Prostate gland (tissue), 2 donors: ENCODE data around the gene ELOVL3. TPM values are rescaled to one million over a fixed set of nuclear protein-coding genes. Genes with fewer than 3 reads are reported as not detected.

Experiments
- DNase-seq: peaks from one replicate; pipeline ENCODE4 v3.0.0-alpha.2; 2019; ENCODE audit warnings: low spot score
- H3K27ac ChIP-seq, 2 donors: fragments of 200-600 bp; sonication (generic); 2 replicates each; pipeline ENCODE4 v1.5.1; 2017 to 2019
- H3K27me3 ChIP-seq: fragments of 200-600 bp; sonication (generic); replicated peaks from 2 replicates; pipeline ENCODE4 v1.5.1; 2019; ENCODE audit not compliant: insufficient read depth
- H3K36me3 ChIP-seq, 2 donors: fragments of 200-600 bp; sonication (generic); 1 replicate in 1 of 2; 2 replicates in 1 of 2; pipeline versions ENCODE4 v1.5.1 to v1.8.1; 2017 to 2019
- H3K4me1 ChIP-seq: fragments of 200-600 bp; sonication (generic); replicated peaks from 2 replicates; pipeline ENCODE4 v1.5.1; 2019
- H3K4me3 ChIP-seq, 2 donors: fragments of 200-600 bp; sonication (generic); 2 replicates each; pipeline ENCODE4 v1.5.1; 2017 to 2019
- H3K9me3 ChIP-seq: fragments of 200-600 bp; sonication (generic); 2 replicates; pipeline ENCODE4 v1.5.1; 2017
- CTCF ChIP-seq, 4 experiments: fragments of 200-600 bp in 2 of 4; fragments of 450-650 bp in 2 of 4; sonication (generic) in 2 of 4; IDR thresholded peaks; 1 replicate in 3 of 4; 2 replicates in 1 of 4; pipeline ENCODE4 v1.5.1; 2016 to 2019; ENCODE audit warnings: antibody characterized with exemption in 4 of 4, mild to moderate bottlenecking in 2 of 4, moderate library complexity in 2 of 4
- POLR2A ChIP-seq: fragments of 450-650 bp; IDR thresholded peaks from one replicate; pipeline ENCODE4 v1.6.1; 2016; ENCODE audit warnings: antibody characterized with exemption, mild to moderate bottlenecking
- POLR2AphosphoS5 ChIP-seq: sonication (generic); formaldehyde crosslinking; IDR thresholded peaks from one replicate; pipeline ENCODE4 v1.6.1; 2017; ENCODE audit warnings: antibody characterized with exemption
- WGBS: methylation state at CpG from one replicate; pipeline ENCODE4 v1.1.5; 2018; 5-methylcytosine and 5-hydroxymethylcytosine counted together
- intact Hi-C: fragments of 100-400 bp; cut with DNase I; formaldehyde crosslinking; loops from one replicate; pipeline ENCODE4 v1.14.2; 2022
- total RNA-seq, 2 donors: library from RNA; depleted of rRNA; stranded (reverse); fragments of >200 nt; gene quantifications; one replicate each; pipeline ENCODE4 v1.1.0, GENCODE V29; 2016

The ELOVL3 gene
- total RNA-seq, 2 donors from 2014 or later: 4.4 TPM; not detected in 1

DNA sequence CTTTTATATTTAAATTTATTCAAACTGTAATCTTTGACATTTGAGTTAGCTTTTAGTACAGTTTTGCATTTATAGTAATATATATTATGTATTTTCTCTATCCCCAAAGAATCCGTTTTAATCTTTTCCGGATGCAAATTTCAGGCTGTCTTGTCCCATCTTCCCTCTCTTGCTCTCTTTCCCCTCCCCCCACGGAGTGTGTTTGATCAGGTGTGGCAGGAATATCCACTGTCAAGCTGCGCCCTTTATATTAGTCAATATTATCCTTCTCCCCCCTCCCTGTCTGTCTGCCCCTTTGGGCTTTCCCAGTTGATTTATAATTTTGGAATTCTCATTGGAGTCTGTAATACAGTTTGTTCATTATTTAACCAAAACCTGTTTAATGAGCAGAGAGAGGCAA is 38.3 kb downstream of the ELOVL3 start:
- no peak for DNase-seq
- Histone ChIP-seq H3K27me3 (no peaks in the 10 kb centered on the region), H3K27ac (no peak overlapping the region), H3K4me3 (no peak overlapping the region), H3K9me3 (no peaks in the 10 kb centered on the region), H3K36me3 (no peaks in the 10 kb centered on the region), H3K4me1 (no peaks in the 10 kb centered on the region)
- TF ChIP-seq CTCF (IDR thresholded peaks at IDR 0.05): no peak
- intact Hi-C loops: no loop called here
- WGBS: 51% methylated on average over 4 of the region's 4 CpGs

DNA sequence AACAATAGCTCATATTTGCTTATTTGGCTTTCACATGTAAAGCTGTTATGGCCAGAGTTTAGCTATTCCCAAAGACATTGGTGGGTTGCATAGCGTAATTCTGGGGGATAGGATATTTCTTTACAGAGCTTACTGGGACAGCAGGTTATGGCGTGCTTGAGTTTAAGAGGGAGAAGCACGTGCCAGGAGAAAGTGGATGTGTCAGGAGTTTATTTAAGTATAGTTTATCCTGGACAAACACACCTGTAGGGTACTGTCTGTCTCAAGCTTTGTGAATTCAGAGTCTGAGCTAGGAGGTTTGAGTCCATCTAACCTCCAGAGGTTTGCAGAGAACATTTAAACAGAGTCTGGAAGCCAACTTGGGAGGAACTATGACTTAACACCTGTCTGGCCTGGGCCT is 40.6 kb downstream of the ELOVL3 start:
- 72% methylated on average over 3 of the region's 3 CpGs for WGBS
- no peak for TF ChIP-seq POLR2A
- TF ChIP-seq POLR2AphosphoS5: peak; percentile 58
- intact Hi-C loops: no loop called here
- H3K27me3 ChIP-seq: no peaks in the 10 kb centered on the region
- H3K9me3 ChIP-seq: no peaks in the 10 kb centered on the region
- no peaks in the 10 kb centered on the region for H3K4me1 ChIP-seq
- no peak overlapping the region for H3K4me3 ChIP-seq
- DNase-seq: peak; percentile 43
- no peak overlapping the region for H3K27ac ChIP-seq
- H3K36me3 ChIP-seq: no peaks in the 10 kb centered on the region

DNA sequence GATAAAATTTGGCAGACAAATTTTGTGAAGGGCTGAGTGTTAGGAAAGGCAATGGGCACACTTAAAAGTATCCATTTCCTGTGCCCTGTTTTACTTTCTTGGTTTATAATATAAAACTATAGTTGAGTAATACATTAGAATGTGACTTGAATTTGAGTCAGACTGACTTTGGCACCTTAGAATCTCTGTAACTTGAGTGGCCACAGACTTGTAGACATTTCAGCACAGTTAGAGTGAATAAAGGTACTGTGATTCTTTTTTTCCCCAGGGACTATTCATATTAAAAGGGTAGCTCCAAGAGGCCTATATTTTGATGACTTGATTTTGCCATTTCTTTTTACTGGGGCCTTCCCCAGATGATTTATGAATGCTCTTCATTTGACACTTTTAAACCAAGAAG is 41.6 kb downstream of the ELOVL3 start:
- DNase-seq: no peak
- H3K4me1 ChIP-seq: no peaks in the 10 kb centered on the region
- no peaks in the 10 kb centered on the region for H3K36me3 ChIP-seq
- no peaks in the 10 kb centered on the region for H3K27me3 ChIP-seq
- H3K4me3 ChIP-seq: no peak overlapping the region
- no peak overlapping the region for H3K27ac ChIP-seq
- intact Hi-C loops: no loop called here
- TF ChIP-seq CTCF (IDR thresholded peaks at IDR 0.05): no peak
- no peak for TF ChIP-seq POLR2A
- TF ChIP-seq POLR2AphosphoS5: no peak
- H3K9me3 ChIP-seq: no peaks in the 10 kb centered on the region

DNA sequence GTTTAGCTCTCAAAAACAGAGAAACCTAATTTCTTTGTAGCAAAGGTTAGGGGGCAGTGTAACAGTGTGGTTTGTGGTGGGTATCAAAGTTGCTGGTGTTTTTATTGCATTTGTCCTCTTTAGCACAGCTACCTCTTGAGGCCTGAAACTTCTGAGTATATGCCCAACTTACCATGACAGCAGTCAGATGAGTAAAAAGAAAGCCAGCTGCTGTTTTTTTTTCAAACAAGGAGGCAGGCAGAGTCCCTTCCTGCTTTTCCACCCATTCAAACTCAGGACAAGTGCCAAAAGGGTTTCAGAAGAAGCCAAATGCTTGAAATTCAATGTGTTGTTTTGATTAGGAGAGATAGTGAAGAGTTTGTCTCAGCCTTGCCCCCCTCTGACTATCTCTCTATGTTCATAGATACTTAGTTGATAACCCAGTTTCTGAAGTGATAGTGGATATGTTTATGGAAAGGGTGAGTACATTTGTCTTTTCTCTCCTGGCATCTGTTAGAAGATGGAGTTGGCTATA is 42.3 kb downstream of the ELOVL3 start:
- no peak overlapping the region for H3K27ac ChIP-seq
- intact Hi-C loops: no loop called here

GRCh38 chr10:102269017-102269416 is 42.9 kb downstream of the ELOVL3 start:
- no peak for DNase-seq
- H3K27me3 ChIP-seq: no peaks in the 10 kb centered on the region
- H3K36me3 ChIP-seq: no peaks in the 10 kb centered on the region
- intact Hi-C loops: no loop called here
- no peaks in the 10 kb centered on the region for H3K9me3 ChIP-seq
- H3K4me1 ChIP-seq: no peaks in the 10 kb centered on the region
- no peak overlapping the region for H3K4me3 ChIP-seq
- H3K27ac ChIP-seq: no peak overlapping the region
- no peak for TF ChIP-seq POLR2AphosphoS5
- no peak for TF ChIP-seq POLR2A
- no peak for TF ChIP-seq CTCF (IDR thresholded peaks at IDR 0.05)
- 49% methylated on average over 3 of the region's 3 CpGs for WGBS

More for the DNA sequence above, 42.3 kb downstream of the ELOVL3 start:
- H3K36me3 ChIP-seq: no peaks in the 10 kb centered on the region
- DNase-seq: no peak
- no peaks in the 10 kb centered on the region for H3K4me1 ChIP-seq
- no peaks in the 10 kb centered on the region for H3K27me3 ChIP-seq
- no peak overlapping the region for H3K4me3 ChIP-seq
- TF ChIP-seq CTCF (IDR thresholded peaks at IDR 0.05) (no peak), POLR2A (no peak), POLR2AphosphoS5 (no peak)
- H3K9me3 ChIP-seq: no peaks in the 10 kb centered on the region
